Measurements from ENCODE around the gene RFX7.
"Not testable (repeated sequence)": the region's sequence is repeated elsewhere in the genome, so short reads cannot be mapped to it uniquely, and the experiment has no call there.

The RFX7 gene

GRCh38 chr15:56261854-56262509 lies 18.3 kb upstream of the RFX7 start:
- TF ChIP-seq CTCF (IDR thresholded peaks at IDR 0.05; ENCODE audit: borderline replicate concordance, extremely low read depth, low read length, poor library complexity, severe bottlenecking): no peak
- TF ChIP-seq EZH2 (IDR thresholded peaks at IDR 0.05; ENCODE audit: borderline replicate concordance, low read depth, low read length, severe bottlenecking): no peak
- Histone ChIP-seq H3K79me2 (ENCODE audit: insufficient read depth, low read length) (no peaks in the 10 kb centered on the region), H3K27me3 (ENCODE audit: insufficient read depth, low read length, poor library complexity) (no peaks in the 10 kb centered on the region), H2AFZ (ENCODE audit: low read depth, low read length) (no peak overlapping the region), H3K4me3 (ENCODE audit: low read depth in 1 of 2, low read length in 2 of 2) (no peak overlapping the region), H3K36me3 (ENCODE audit: insufficient read depth, low read length) (no peaks in the 10 kb centered on the region), H3K27ac (ENCODE audit: low read length) (no peak overlapping the region), H3K9ac (ENCODE audit: low read depth, low read length) (no peak overlapping the region), H3K4me2 (ENCODE audit: insufficient read depth, low read length) (no peak overlapping the region), H3K4me1 (ENCODE audit: insufficient read depth, low read length) (peaks cover 10% of the 10 kb centered on the region), H4K20me1 (ENCODE audit: insufficient read depth, low read length) (no peaks in the 10 kb centered on the region), H3K9me3 (ENCODE audit: insufficient read depth, low read length, severe bottlenecking) (no peaks in the 10 kb centered on the region)
- DNase-seq: no peak
- ATAC-seq (ENCODE audit: insufficient read depth, low read depth): no peak

- not testable (repeated sequence) for H3K36me3 ChIP-seq (ENCODE audit: insufficient read depth, low read length); H3K9me3 ChIP-seq (ENCODE audit: insufficient read depth, low read length, severe bottlenecking); H3K4me3 ChIP-seq (ENCODE audit: low read depth in 1 of 2, low read length in 2 of 2); H4K20me1 ChIP-seq (ENCODE audit: insufficient read depth, low read length); H3K27ac ChIP-seq (ENCODE audit: low read length); H3K27me3 ChIP-seq (ENCODE audit: insufficient read depth, low read length, poor library complexity); H3K9ac ChIP-seq (ENCODE audit: low read depth, low read length); H2AFZ ChIP-seq (ENCODE audit: low read depth, low read length); DNase-seq; H3K79me2 ChIP-seq (ENCODE audit: insufficient read depth, low read length); H3K4me2 ChIP-seq (ENCODE audit: insufficient read depth, low read length); ATAC-seq (ENCODE audit: insufficient read depth, low read depth)
- peaks cover 12% of the 10 kb centered on the region for H3K4me1 ChIP-seq (ENCODE audit: insufficient read depth, low read length)
These were observed 13.6 kb upstream of the RFX7 start for GRCh38 chr15:56257306-56257705.

GRCh38 chr15:56254265-56254664 lies 10.6 kb upstream of the RFX7 start:
- DNase-seq: no peak
- H4K20me1 ChIP-seq (ENCODE audit: insufficient read depth, low read length): no peaks in the 10 kb centered on the region
- no peak for ATAC-seq (ENCODE audit: insufficient read depth, low read depth)
- H3K27ac ChIP-seq (ENCODE audit: low read length): no peak overlapping the region
- no peaks in the 10 kb centered on the region for H3K9me3 ChIP-seq (ENCODE audit: insufficient read depth, low read length, severe bottlenecking)
- H3K4me1 ChIP-seq (ENCODE audit: insufficient read depth, low read length): peaks cover 12% of the 10 kb centered on the region
- no peak for TF ChIP-seq EZH2 (IDR thresholded peaks at IDR 0.05; ENCODE audit: borderline replicate concordance, low read depth, low read length, severe bottlenecking)
- no peak for TF ChIP-seq CTCF (IDR thresholded peaks at IDR 0.05; ENCODE audit: borderline replicate concordance, extremely low read depth, low read length, poor library complexity, severe bottlenecking)
- H3K9ac ChIP-seq (ENCODE audit: low read depth, low read length): no peak overlapping the region
- H3K4me2 ChIP-seq (ENCODE audit: insufficient read depth, low read length): no peak overlapping the region
- H3K36me3 ChIP-seq (ENCODE audit: insufficient read depth, low read length): no peaks in the 10 kb centered on the region
- H2AFZ ChIP-seq (ENCODE audit: low read depth, low read length): no peak overlapping the region
- H3K4me3 ChIP-seq (ENCODE audit: low read depth in 1 of 2, low read length in 2 of 2): no peak overlapping the region
- H3K27me3 ChIP-seq (ENCODE audit: insufficient read depth, low read length, poor library complexity): no peaks in the 10 kb centered on the region
- H3K79me2 ChIP-seq (ENCODE audit: insufficient read depth, low read length): no peaks in the 10 kb centered on the region

GRCh38 chr15:56252386-56252785 lies 8.7 kb upstream of the RFX7 start:
- no peaks in the 10 kb centered on the region for H3K27me3 ChIP-seq (ENCODE audit: insufficient read depth, low read length, poor library complexity)
- H2AFZ ChIP-seq (ENCODE audit: low read depth, low read length): no peak overlapping the region
- H3K36me3 ChIP-seq (ENCODE audit: insufficient read depth, low read length): no peaks in the 10 kb centered on the region
- H3K79me2 ChIP-seq (ENCODE audit: insufficient read depth, low read length): no peaks in the 10 kb centered on the region
- H3K4me3 ChIP-seq (ENCODE audit: low read depth in 1 of 2, low read length in 2 of 2): no peak overlapping the region
- DNase-seq: no peak
- H3K4me2 ChIP-seq (ENCODE audit: insufficient read depth, low read length): no peak overlapping the region
- H4K20me1 ChIP-seq (ENCODE audit: insufficient read depth, low read length): no peaks in the 10 kb centered on the region
- no peaks in the 10 kb centered on the region for H3K9me3 ChIP-seq (ENCODE audit: insufficient read depth, low read length, severe bottlenecking)
- peaks cover 6% of the 10 kb centered on the region for H3K4me1 ChIP-seq (ENCODE audit: insufficient read depth, low read length)
- no peak overlapping the region for H3K27ac ChIP-seq (ENCODE audit: low read length)
- ATAC-seq (ENCODE audit: insufficient read depth, low read depth): no peak
- H3K9ac ChIP-seq (ENCODE audit: low read depth, low read length): no peak overlapping the region
- TF ChIP-seq CTCF (IDR thresholded peaks at IDR 0.05; ENCODE audit: borderline replicate concordance, extremely low read depth, low read length, poor library complexity, severe bottlenecking) (no peak), EZH2 (IDR thresholded peaks at IDR 0.05; ENCODE audit: borderline replicate concordance, low read depth, low read length, severe bottlenecking) (no peak)

Measured in DND-41 (cell line).